CD8-positive, alpha-beta memory T cell (primary cell): Measurements from ENCODE around the gene HOXD10. TPM values are rescaled to one million over a fixed set of nuclear protein-coding genes. Genes with fewer than 3 reads are reported as not detected.
A peak's percentile ranks its signal among the peaks of the same experiment; 100 is the strongest.

ENCODE experiments used
- CTCF ChIA-PET: fragments of 350-600 bp; sonication (Branson Sonifier 250); formaldehyde crosslinking; loops from one replicate; lab custom pipeline; 2021; ENCODE audit warnings: antibody characterized with exemption; lab: Charles Lee
- POLR2A ChIA-PET: fragments of 350-600 bp; sonication (Branson Sonifier 250); formaldehyde crosslinking; loops from one replicate; lab custom pipeline; 2021; ENCODE audit warnings: antibody characterized with exemption; lab: Charles Lee
- DNase-seq, 5 donors: peaks; one replicate each; pipeline versions ENCODE4 v3.0.0 to v3.0.0-alpha.2; 2020 to 2022; ENCODE audit warnings: mixed read lengths in 1 of 5
- H3K27ac ChIP-seq: one replicate; pipeline ENCODE4 v1.7.0; 2013; ENCODE audit warnings: low read depth, mild to moderate bottlenecking, low read length, moderate library complexity
- H3K27me3 ChIP-seq: 2 replicates; pipeline ENCODE4 v1.7.0; 2013; ENCODE audit warnings: low read length, mild to moderate bottlenecking; ENCODE audit not compliant: insufficient read depth, poor library complexity, severe bottlenecking
- H3K36me3 ChIP-seq: 2 replicates; pipeline ENCODE4 v1.7.0; 2013; ENCODE audit warnings: mild to moderate bottlenecking, low read length, moderate library complexity; ENCODE audit not compliant: insufficient read depth
- H3K4me1 ChIP-seq: 2 replicates; pipeline ENCODE4 v1.7.0; 2013; ENCODE audit warnings: mild to moderate bottlenecking, low read length, moderate library complexity; ENCODE audit not compliant: insufficient read depth
- H3K4me3 ChIP-seq: 2 replicates; pipeline ENCODE4 v1.7.0; 2013; ENCODE audit warnings: mild to moderate bottlenecking, low read length
- H3K9me3 ChIP-seq: 2 replicates; pipeline ENCODE4 v1.7.0; 2013; ENCODE audit warnings: mild to moderate bottlenecking, low read length
- H3K27ac Mint-ChIP-seq, 8 donors: one replicate each; pipeline ENCODE4 v1.8.0; 2020 to 2021; ENCODE audit warnings: mixed read lengths in 8 of 8, mild to moderate bottlenecking in 6 of 8, inconsistent platforms in 3 of 8, moderate library complexity in 3 of 8
- H3K27me3 Mint-ChIP-seq, 2 donors: one replicate each; pipeline ENCODE4 v1.8.0; 2020 to 2021; ENCODE audit warnings: mixed read lengths in 2 of 2, mild to moderate bottlenecking in 1 of 2, moderate library complexity in 1 of 2
- H3K36me3 Mint-ChIP-seq, 3 donors: one replicate each; pipeline ENCODE4 v1.8.0; 2020 to 2021; ENCODE audit warnings: mixed read lengths in 3 of 3, inconsistent platforms in 1 of 3, mild to moderate bottlenecking in 1 of 3
- H3K4me1 Mint-ChIP-seq, 3 donors: one replicate each; pipeline ENCODE4 v1.8.0; 2020 to 2021; ENCODE audit warnings: mixed read lengths in 3 of 3, inconsistent platforms in 1 of 3, mild to moderate bottlenecking in 1 of 3
- H3K4me3 Mint-ChIP-seq, 7 donors: one replicate each; pipeline ENCODE4 v1.8.0; 2020 to 2021; ENCODE audit warnings: mixed read lengths in 7 of 7, mild to moderate bottlenecking in 6 of 7, moderate library complexity in 4 of 7, inconsistent platforms in 2 of 7
- H3K9me3 Mint-ChIP-seq, 5 donors: one replicate each; pipeline ENCODE4 v1.8.0; 2020 to 2022; ENCODE audit warnings: mixed read lengths in 5 of 5, mild to moderate bottlenecking in 3 of 5, moderate library complexity in 2 of 5, inconsistent platforms in 1 of 5
- polyA plus RNA-seq: library from polyadenylated mRNA; unstranded; fragments of 300-500 nt; fragmentation: Illumina TruSeq; gene quantifications from one replicate; pipeline ENCODE4 v1.2.3, GENCODE V29; 2021
- total RNA-seq, 2 experiments: library from RNA; stranded (reverse); gene quantifications; one replicate each; pipeline ENCODE4 v1.2.3, GENCODE V29; 2021

Gene HOXD10
- total and polyA plus RNA-seq, 3 experiments from 2014 or later: not detected

- peaks cover 0 to 17% (median 7%) of the 10 kb centered on the region in 5 donors for H3K9me3 Mint-ChIP-seq
- H3K4me1 Mint-ChIP-seq: peaks cover 6 to 11% (median 10%) of the 10 kb centered on the region in 3 donors
- Histone ChIP-seq H3K4me3 (no peak overlapping the region), H3K27me3 (peaks cover 72% of the 10 kb centered on the region), H3K27ac (no peak overlapping the region), H3K9me3 (no peaks in the 10 kb centered on the region), H3K36me3 (no peaks in the 10 kb centered on the region), H3K4me1 (no peaks in the 10 kb centered on the region)
- peak overlapping the region in 1 of 7 donors; percentile 42 for H3K4me3 Mint-ChIP-seq
- POLR2A ChIA-PET: no interaction called here
- CTCF ChIA-PET: no interaction called here
- DNase-seq: no peak
- no peaks in the 10 kb centered on the region for H3K36me3 Mint-ChIP-seq
- peaks cover 74 to 84% of the 10 kb centered on the region in 2 donors for H3K27me3 Mint-ChIP-seq
- peak overlapping the region in 2 of 8 donors; percentile 35 to 58 for H3K27ac Mint-ChIP-seq
These were observed 47.1 kb downstream of the HOXD10 start for GRCh38 chr2:176163672-176164056.

GRCh38 chr2:176164201-176164600, 47.6 kb downstream of the HOXD10 start:
- peaks cover 6 to 11% (median 10%) of the 10 kb centered on the region in 3 donors for H3K4me1 Mint-ChIP-seq
- H3K9me3 Mint-ChIP-seq: peaks cover 0 to 17% (median 7%) of the 10 kb centered on the region in 5 donors
- Histone ChIP-seq H3K9me3 (no peaks in the 10 kb centered on the region), H3K27me3 (peaks cover 71% of the 10 kb centered on the region), H3K4me1 (no peaks in the 10 kb centered on the region), H3K36me3 (no peaks in the 10 kb centered on the region), H3K4me3 (no peak overlapping the region), H3K27ac (no peak overlapping the region)
- DNase-seq: no peak
- ChIA-PET CTCF (no interaction called here), POLR2A (no interaction called here)
- peak overlapping the region in 2 of 8 donors; percentile 4 to 45 for H3K27ac Mint-ChIP-seq
- H3K4me3 Mint-ChIP-seq: peak overlapping the region in 4 of 7 donors; percentile 5 to 42 (median 31)
- H3K27me3 Mint-ChIP-seq: peaks cover 74 to 87% of the 10 kb centered on the region in 2 donors
- H3K36me3 Mint-ChIP-seq: no peaks in the 10 kb centered on the region

GRCh38 chr2:176164611-176165369, 48.2 kb downstream of the HOXD10 start:
- H3K36me3 ChIP-seq: no peaks in the 10 kb centered on the region
- DNase-seq: no peak
- CTCF ChIA-PET: no interaction called here
- Mint-ChIP-seq H3K27ac (peak overlapping the region in 1 of 8 donors; percentile 4), H3K4me1 (peaks cover 6 to 11% (median 10%) of the 10 kb centered on the region in 3 donors), H3K4me3 (peak overlapping the region in 3 of 7 donors; percentile 20 to 65 (median 22)), H3K9me3 (peaks cover 0 to 17% (median 7%) of the 10 kb centered on the region in 5 donors), H3K27me3 (peaks cover 77 to 88% of the 10 kb centered on the region in 2 donors), H3K36me3 (peaks cover 0 to 4% (median 0%) of the 10 kb centered on the region in 3 donors)
- POLR2A ChIA-PET: no interaction called here
- H3K27ac ChIP-seq: no peak overlapping the region
- no peaks in the 10 kb centered on the region for H3K4me1 ChIP-seq
- no peak overlapping the region for H3K4me3 ChIP-seq
- H3K27me3 ChIP-seq: peaks cover 66% of the 10 kb centered on the region
- no peaks in the 10 kb centered on the region for H3K9me3 ChIP-seq

GRCh38 chr2:176165370-176166050, 48.9 kb downstream of the HOXD10 start:
- Mint-ChIP-seq H3K36me3 (peaks cover 0 to 5% (median 0%) of the 10 kb centered on the region in 3 donors), H3K4me3 (no peak overlapping the region), H3K9me3 (peaks cover 0 to 17% (median 7%) of the 10 kb centered on the region in 5 donors), H3K4me1 (peaks cover 6 to 11% (median 6%) of the 10 kb centered on the region in 3 donors), H3K27me3 (peaks cover 80 to 91% of the 10 kb centered on the region in 2 donors), H3K27ac (no peak overlapping the region)
- Histone ChIP-seq H3K4me1 (no peaks in the 10 kb centered on the region), H3K4me3 (no peak overlapping the region), H3K36me3 (no peaks in the 10 kb centered on the region), H3K9me3 (no peaks in the 10 kb centered on the region), H3K27ac (no peak overlapping the region), H3K27me3 (peaks cover 66% of the 10 kb centered on the region)
- POLR2A ChIA-PET: no interaction called here
- CTCF ChIA-PET: no interaction called here
- DNase-seq: no peak

- no peaks in the 10 kb centered on the region for H3K9me3 ChIP-seq
- H3K4me1 Mint-ChIP-seq: peaks cover 4 to 11% (median 6%) of the 10 kb centered on the region in 3 donors
- H3K27me3 Mint-ChIP-seq: peaks cover 80 to 90% of the 10 kb centered on the region in 2 donors
- no peaks in the 10 kb centered on the region for H3K4me1 ChIP-seq
- no peak overlapping the region for H3K4me3 Mint-ChIP-seq
- no peak overlapping the region for H3K27ac Mint-ChIP-seq
- peaks cover 0 to 14% (median 7%) of the 10 kb centered on the region in 5 donors for H3K9me3 Mint-ChIP-seq
- DNase-seq: no peak
- no peak overlapping the region for H3K4me3 ChIP-seq
- POLR2A ChIA-PET: no interaction called here
- H3K27me3 ChIP-seq: peaks cover 66% of the 10 kb centered on the region
- no peak overlapping the region for H3K27ac ChIP-seq
- CTCF ChIA-PET: no interaction called here
- no peaks in the 10 kb centered on the region for H3K36me3 ChIP-seq
- H3K36me3 Mint-ChIP-seq: peaks cover 0 to 5% (median 0%) of the 10 kb centered on the region in 3 donors
These were observed 49.7 kb downstream of the HOXD10 start for GRCh38 chr2:176166272-176166671.

GRCh38 chr2:176167398-176167797, 50.8 kb downstream of the HOXD10 start:
- H3K4me3 Mint-ChIP-seq: no peak overlapping the region
- H3K27me3 ChIP-seq: peaks cover 68% of the 10 kb centered on the region
- CTCF ChIA-PET: interaction anchor here (0.7 kb wide), 1 partner anchor 1563 kb away, joined by 3 read pairs; no protein-coding TSS in a partner anchor

GRCh38 chr2:176169181-176169580, 52.6 kb downstream of the HOXD10 start:
- Histone ChIP-seq H3K36me3 (no peaks in the 10 kb centered on the region), H3K27me3 (peaks cover 73% of the 10 kb centered on the region), H3K27ac (no peak overlapping the region), H3K4me1 (no peaks in the 10 kb centered on the region), H3K9me3 (no peaks in the 10 kb centered on the region), H3K4me3 (no peak overlapping the region)
- Mint-ChIP-seq H3K9me3 (peaks cover 0 to 10% (median 8%) of the 10 kb centered on the region in 5 donors), H3K4me1 (peaks cover 4 to 17% (median 15%) of the 10 kb centered on the region in 3 donors), H3K4me3 (no peak overlapping the region), H3K27ac (no peak overlapping the region), H3K27me3 (peaks cover 83 to 89% of the 10 kb centered on the region in 2 donors), H3K36me3 (peaks cover 0 to 5% (median 3%) of the 10 kb centered on the region in 3 donors)
- POLR2A ChIA-PET: no interaction called here
- DNase-seq: no peak
- CTCF ChIA-PET: interaction anchor here (0.8 kb wide), 1 partner anchor 43 kb away, joined by 3 read pairs; no protein-coding TSS in a partner anchor

More at GRCh38 chr2:176167398-176167797, 50.8 kb downstream of the HOXD10 start:
- no peak for DNase-seq
- Histone ChIP-seq H3K4me1 (no peaks in the 10 kb centered on the region), H3K4me3 (no peak overlapping the region), H3K9me3 (no peaks in the 10 kb centered on the region), H3K27ac (no peak overlapping the region), H3K36me3 (no peaks in the 10 kb centered on the region)
- Mint-ChIP-seq H3K27ac (no peak overlapping the region), H3K4me1 (peaks cover 6 to 11% (median 10%) of the 10 kb centered on the region in 3 donors), H3K27me3 (peaks cover 78 to 87% of the 10 kb centered on the region in 2 donors), H3K36me3 (peaks cover 0 to 5% (median 0%) of the 10 kb centered on the region in 3 donors), H3K9me3 (peaks cover 0 to 13% (median 7%) of the 10 kb centered on the region in 5 donors)
- POLR2A ChIA-PET: no interaction called here
